ENCODE results near the gene CD99L2. TPM values are rescaled to one million over a fixed set of nuclear protein-coding genes. Genes with fewer than 3 reads are reported as not detected.

Gene CD99L2
- total and polyA plus RNA-seq, 10 of the 15 experiments (the other 5 are each of a cell fraction or from before 2014, with no cell fraction given): 1.1 to 22.9 (median 13.0) TPM

DNA sequence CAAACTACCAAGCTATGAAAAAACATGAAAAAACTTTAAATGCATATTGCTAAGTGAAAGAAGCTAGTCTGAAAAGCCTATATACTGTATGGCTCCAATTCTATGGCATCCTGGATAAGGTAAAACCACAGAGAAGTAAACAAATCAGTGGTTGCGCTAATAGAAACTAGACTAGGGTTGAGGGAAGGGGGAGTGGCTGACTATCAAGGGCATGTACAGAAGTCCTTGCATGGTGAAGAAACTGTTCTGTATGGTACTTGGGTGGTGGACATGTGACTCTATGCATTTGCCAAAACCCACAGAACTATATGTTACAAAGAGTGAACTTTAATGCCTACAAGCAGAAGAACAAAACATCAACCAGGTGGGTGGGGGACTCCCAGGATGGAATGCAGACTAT, 108.4 kb downstream of the CD99L2 start (continued):
- TF ChIP-seq, protein P1, sequence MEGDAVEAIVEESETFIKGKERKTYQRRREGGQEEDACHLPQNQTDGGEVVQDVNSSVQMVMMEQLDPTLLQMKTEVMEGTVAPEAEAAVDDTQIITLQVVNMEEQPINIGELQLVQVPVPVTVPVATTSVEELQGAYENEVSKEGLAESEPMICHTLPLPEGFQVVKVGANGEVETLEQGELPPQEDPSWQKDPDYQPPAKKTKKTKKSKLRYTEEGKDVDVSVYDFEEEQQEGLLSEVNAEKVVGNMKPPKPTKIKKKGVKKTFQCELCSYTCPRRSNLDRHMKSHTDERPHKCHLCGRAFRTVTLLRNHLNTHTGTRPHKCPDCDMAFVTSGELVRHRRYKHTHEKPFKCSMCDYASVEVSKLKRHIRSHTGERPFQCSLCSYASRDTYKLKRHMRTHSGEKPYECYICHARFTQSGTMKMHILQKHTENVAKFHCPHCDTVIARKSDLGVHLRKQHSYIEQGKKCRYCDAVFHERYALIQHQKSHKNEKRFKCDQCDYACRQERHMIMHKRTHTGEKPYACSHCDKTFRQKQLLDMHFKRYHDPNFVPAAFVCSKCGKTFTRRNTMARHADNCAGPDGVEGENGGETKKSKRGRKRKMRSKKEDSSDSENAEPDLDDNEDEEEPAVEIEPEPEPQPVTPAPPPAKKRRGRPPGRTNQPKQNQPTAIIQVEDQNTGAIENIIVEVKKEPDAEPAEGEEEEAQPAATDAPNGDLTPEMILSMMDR (IDR thresholded peaks at IDR 0.05 in 2 of 3, conservative IDR thresholded peaks at IDR 0.05 in 1 of 3; ENCODE audit: control insufficient read depth in 2 of 3, extremely low read depth in 1 of 3, insufficient read depth in 1 of 3, low read depth in 3 of 3, low read length in 3 of 3): no peak
- no peak for TF ChIP-seq TCF12 (IDR thresholded peaks at IDR 0.05; ENCODE audit: low read depth, low read length)
- TF ChIP-seq, protein P2, sequence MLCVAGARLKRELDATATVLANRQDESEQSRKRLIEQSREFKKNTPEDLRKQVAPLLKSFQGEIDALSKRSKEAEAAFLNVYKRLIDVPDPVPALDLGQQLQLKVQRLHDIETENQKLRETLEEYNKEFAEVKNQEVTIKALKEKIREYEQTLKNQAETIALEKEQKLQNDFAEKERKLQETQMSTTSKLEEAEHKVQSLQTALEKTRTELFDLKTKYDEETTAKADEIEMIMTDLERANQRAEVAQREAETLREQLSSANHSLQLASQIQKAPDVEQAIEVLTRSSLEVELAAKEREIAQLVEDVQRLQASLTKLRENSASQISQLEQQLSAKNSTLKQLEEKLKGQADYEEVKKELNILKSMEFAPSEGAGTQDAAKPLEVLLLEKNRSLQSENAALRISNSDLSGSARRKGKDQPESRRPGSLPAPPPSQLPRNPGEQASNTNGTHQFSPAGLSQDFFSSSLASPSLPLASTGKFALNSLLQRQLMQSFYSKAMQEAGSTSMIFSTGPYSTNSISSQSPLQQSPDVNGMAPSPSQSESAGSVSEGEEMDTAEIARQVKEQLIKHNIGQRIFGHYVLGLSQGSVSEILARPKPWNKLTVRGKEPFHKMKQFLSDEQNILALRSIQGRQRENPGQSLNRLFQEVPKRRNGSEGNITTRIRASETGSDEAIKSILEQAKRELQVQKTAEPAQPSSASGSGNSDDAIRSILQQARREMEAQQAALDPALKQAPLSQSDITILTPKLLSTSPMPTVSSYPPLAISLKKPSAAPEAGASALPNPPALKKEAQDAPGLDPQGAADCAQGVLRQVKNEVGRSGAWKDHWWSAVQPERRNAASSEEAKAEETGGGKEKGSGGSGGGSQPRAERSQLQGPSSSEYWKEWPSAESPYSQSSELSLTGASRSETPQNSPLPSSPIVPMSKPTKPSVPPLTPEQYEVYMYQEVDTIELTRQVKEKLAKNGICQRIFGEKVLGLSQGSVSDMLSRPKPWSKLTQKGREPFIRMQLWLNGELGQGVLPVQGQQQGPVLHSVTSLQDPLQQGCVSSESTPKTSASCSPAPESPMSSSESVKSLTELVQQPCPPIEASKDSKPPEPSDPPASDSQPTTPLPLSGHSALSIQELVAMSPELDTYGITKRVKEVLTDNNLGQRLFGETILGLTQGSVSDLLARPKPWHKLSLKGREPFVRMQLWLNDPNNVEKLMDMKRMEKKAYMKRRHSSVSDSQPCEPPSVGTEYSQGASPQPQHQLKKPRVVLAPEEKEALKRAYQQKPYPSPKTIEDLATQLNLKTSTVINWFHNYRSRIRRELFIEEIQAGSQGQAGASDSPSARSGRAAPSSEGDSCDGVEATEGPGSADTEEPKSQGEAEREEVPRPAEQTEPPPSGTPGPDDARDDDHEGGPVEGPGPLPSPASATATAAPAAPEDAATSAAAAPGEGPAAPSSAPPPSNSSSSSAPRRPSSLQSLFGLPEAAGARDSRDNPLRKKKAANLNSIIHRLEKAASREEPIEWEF (IDR thresholded peaks at IDR 0.05; ENCODE audit: insufficient replicate concordance, low read depth, low read length): no peak
- TF ChIP-seq, protein P3, sequence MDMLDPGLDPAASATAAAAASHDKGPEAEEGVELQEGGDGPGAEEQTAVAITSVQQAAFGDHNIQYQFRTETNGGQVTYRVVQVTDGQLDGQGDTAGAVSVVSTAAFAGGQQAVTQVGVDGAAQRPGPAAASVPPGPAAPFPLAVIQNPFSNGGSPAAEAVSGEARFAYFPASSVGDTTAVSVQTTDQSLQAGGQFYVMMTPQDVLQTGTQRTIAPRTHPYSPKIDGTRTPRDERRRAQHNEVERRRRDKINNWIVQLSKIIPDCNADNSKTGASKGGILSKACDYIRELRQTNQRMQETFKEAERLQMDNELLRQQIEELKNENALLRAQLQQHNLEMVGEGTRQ (IDR thresholded peaks at IDR 0.05; ENCODE audit: borderline replicate concordance, low read depth, low read length): no peak
- no peak for TF ChIP-seq BHLHE40 (IDR thresholded peaks at IDR 0.05; ENCODE audit: borderline replicate concordance in 1 of 2, low read depth in 2 of 2, low read length in 1 of 2)
- no peak for TF ChIP-seq NFYB (IDR thresholded peaks at IDR 0.05; ENCODE audit: insufficient read depth, low read depth, low read length)
- TF ChIP-seq ZNF207 (IDR thresholded peaks at IDR 0.05; ENCODE audit: borderline replicate concordance): no peak
- TF ChIP-seq MYC (IDR thresholded peaks at IDR 0.05; ENCODE audit: insufficient read depth, insufficient read length, insufficient replicate concordance, low read length, severe bottlenecking): no peak
- no peak for TF ChIP-seq CREB1 (IDR thresholded peaks at IDR 0.05; ENCODE audit: low read depth)

Data from GM12878 (cell line).